ENCODE results near the gene ATG3. TPM values are rescaled to one million over a fixed set of nuclear protein-coding genes. Genes with fewer than 3 reads are reported as not detected.

ATG3 gene
- total and polyA plus RNA-seq, 2 donors (not counting 3 experiments of a cell fraction or from before 2014, with no cell fraction given), result 36.0 to 62.4 TPM

- no peak overlapping the region for H3K4me3 ChIP-seq (replicated peaks in 1 of 3; ENCODE audit: insufficient read depth in 1 of 3, low read depth in 1 of 3, low read length in 3 of 3)
- TF ChIP-seq EZH2 (IDR thresholded peaks at IDR 0.05; ENCODE audit: borderline replicate concordance, low read depth, low read length, severe bottlenecking) (no peak), GATA2 (IDR thresholded peaks at IDR 0.05; ENCODE audit: insufficient read depth, insufficient read length, low read depth, low read length) (no peak), POLR2AphosphoS5 (IDR thresholded peaks at IDR 0.05; ENCODE audit: insufficient read depth, low read depth, low read length) (no peak), CTCF (IDR thresholded peaks at IDR 0.05; ENCODE audit: extremely low read depth in 1 of 2, insufficient read depth in 1 of 2, low read depth in 1 of 2, low read length in 2 of 2) (no peak), POLR2A (IDR thresholded peaks at IDR 0.05; ENCODE audit: low read depth, low read length) (no peak), FOS (IDR thresholded peaks at IDR 0.05; ENCODE audit: borderline replicate concordance, insufficient read depth, low read length) (no peak), MYC (IDR thresholded peaks at IDR 0.05; ENCODE audit: low read depth, low read length) (no peak), MAX (IDR thresholded peaks at IDR 0.05; ENCODE audit: insufficient read depth, insufficient read length) (no peak), JUN (IDR thresholded peaks at IDR 0.05; ENCODE audit: borderline replicate concordance, insufficient read depth, insufficient read length, low read depth) (no peak)
- no peak overlapping the region for H3K9ac ChIP-seq (replicated peaks; ENCODE audit: extremely low read depth, insufficient read depth, low read length)
- no peak overlapping the region for H3K27ac ChIP-seq (ENCODE audit: insufficient read depth, low read depth, low read length)
- no peaks in the 10 kb centered on the region for H3K79me2 ChIP-seq (ENCODE audit: control insufficient read depth, insufficient read depth, low read length)
- intact Hi-C loops (cut with micrococcal nuclease) (no loop called here), dilution Hi-C loops (cut with MboI; ENCODE audit: extremely low pct_ligation_motif_present, low sequenced_read_pairs) (no loop called here)
- H3K4me2 ChIP-seq (ENCODE audit: insufficient read depth, low read length), result no peak overlapping the region
- CTCF ChIA-PET, result no interaction called here
- H3K9me1 ChIP-seq (replicated peaks; ENCODE audit: control insufficient read depth, extremely low read depth, insufficient read depth, low read length), result no peaks in the 10 kb centered on the region
- no TSS peak for BruUV-seq (replicated peaks)
- H3K4me1 ChIP-seq (ENCODE audit: control insufficient read depth, extremely low read depth, insufficient read depth, low read length), result peaks cover 5% of the 10 kb centered on the region
- no peak overlapping the region for H2AFZ ChIP-seq (ENCODE audit: low read depth, low read length)
- no peaks in the 10 kb centered on the region for H3K27me3 ChIP-seq (ENCODE audit: control insufficient read depth in 2 of 2, insufficient read depth in 2 of 2, low read length in 2 of 2)
- POLR2A ChIA-PET, result no interaction called here
- FAIRE-seq, result no peak
- H3K36me3 ChIP-seq (ENCODE audit: control insufficient read depth in 2 of 2, extremely low read depth in 1 of 2, insufficient read depth in 2 of 2, low read length in 2 of 2), result no peaks in the 10 kb centered on the region
- H4K20me1 ChIP-seq (replicated peaks; ENCODE audit: control insufficient read depth, extremely low read depth, insufficient read depth, low read length), result no peaks in the 10 kb centered on the region
- no peak for DNase-seq (ENCODE audit: low read depth, low spot score)
- no peaks in the 10 kb centered on the region for H3K9me3 ChIP-seq (replicated peaks; ENCODE audit: control insufficient read depth, insufficient read depth, low read length)
Observed at GRCh38 chr3:112505907-112506306, 55.9 kb downstream of the ATG3 start.

Data from endothelial cell of umbilical vein (primary cell).